AG08395 (cell line): Measurements from ENCODE around the gene NEURL1B.

Experiments used
- DNase-seq: peaks from one replicate; pipeline ENCODE4 v3.0.0; 2012; ENCODE audit warnings: mixed read lengths, low spot score

NEURL1B gene

DNA sequence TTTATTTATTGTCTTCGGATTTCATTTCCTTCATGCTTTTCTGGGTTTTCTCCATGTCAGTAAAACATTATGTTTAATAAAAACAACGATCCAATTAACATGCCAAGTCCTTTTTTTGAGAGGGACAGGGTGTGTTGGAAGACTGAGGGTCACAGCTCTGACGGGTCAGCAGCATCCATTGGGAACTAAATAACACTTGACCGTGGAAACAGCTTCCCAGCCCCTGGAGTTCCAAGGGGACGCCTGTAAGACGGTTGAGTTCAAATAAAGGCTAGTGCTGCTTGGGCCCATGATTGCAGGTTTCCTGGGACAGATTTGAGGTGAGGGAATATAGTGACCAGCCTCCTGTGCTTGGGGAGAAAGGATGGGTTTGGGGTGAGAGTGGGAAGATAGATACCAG, 30.4 kb upstream of the NEURL1B start:
- DNase-seq, result no peak

DNA sequence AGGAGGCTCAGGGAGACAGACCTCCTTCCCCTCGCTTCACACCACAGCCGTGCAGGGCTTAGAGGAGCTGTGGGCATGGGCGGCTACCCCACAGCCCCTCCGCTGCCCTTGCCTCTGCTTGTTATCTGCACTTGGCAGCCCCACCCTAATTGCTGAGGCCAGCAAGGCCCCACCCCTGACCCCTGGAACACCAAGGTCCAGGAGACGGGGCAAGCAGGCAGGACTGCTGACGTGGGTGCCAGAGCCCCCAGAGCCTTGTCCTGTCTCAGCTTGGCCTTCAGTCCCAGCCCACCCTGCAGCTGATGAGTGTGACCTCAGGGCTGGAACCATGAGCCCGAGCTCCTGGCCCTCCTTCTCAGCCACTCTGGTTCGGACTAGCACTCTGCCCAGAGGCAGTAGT, 29.1 kb upstream of the NEURL1B start:
- no peak for DNase-seq

DNA sequence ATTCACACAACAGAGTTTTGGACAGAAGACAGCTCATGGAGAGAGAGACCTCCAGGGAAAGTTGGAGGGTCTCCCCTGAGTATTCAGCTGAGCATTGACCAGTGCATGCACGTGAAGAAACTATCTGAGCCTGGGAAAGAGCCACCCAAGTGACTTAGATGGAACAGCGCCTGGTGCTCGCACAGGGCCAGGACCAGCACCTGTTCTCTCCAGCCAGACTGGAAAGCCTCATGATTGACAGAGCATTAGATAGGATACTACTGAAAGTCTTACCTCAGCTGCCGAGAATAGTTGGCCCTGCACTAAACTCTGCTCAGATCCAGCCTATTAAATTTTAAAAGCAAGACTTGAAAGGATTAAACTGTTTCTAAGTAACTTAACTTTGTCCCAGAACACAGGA, 28.3 kb upstream of the NEURL1B start:
- DNase-seq, result no peak

DNA sequence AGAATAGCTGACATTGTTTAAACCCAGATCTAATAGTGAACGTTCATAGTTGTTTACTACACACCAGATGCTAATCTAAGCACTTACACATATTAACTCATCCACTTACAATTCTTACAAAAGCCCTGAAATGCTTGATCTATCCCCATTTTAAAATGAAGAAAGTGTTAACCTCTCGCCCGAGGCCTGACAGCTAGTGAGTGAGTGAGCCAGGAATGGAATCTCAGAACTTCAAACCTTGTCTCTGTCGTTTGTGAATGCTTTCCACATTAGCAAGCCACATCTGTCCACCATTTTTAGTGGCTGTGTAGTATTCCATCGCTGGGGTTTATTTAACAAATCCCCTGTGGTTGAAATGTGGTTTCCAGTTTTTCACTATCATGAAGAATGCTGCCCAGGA, 24.9 kb upstream of the NEURL1B start:
- DNase-seq, result no peak

DNA sequence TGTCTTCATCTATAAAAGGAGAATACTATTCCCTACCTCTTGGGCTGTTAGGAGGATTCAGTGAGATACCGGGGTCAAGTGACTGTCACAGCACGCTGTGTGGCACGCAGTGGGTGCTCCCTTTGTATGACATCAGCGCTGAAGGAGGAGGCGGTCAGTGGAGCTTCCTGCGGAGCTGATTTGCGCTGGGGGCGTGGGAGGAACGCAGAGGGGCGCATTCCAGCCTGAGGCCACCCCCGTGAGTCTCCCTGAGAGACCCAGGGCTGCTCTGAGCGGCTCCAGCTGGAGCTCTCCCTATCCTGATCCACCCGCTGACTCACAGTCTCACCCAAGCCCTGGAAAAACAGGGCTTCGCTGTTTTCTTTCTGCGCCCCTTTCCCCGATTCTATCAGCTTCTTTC, 24.3 kb upstream of the NEURL1B start:
- no peak for DNase-seq

DNA sequence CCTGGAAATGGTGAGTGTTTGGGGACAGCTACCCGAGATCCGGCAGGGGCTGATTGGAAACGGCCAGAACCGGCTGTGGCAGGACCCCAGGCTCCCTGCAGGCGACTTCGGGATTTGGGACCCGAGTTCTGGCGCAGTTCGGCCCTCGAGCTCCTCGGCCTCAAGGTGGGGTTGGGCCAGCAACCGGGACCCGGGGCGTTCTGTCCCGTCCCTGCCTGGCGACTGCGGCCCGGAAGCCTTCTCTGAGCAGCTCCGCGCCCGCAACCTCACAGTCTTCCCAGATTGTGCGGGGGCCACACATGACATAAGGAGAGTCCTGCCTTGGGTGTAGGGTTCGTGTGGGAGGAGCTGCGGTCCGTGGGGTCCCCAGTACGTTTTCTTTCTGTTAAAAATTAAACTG, 23.2 kb upstream of the NEURL1B start:
- DNase-seq, result no peak

DNA sequence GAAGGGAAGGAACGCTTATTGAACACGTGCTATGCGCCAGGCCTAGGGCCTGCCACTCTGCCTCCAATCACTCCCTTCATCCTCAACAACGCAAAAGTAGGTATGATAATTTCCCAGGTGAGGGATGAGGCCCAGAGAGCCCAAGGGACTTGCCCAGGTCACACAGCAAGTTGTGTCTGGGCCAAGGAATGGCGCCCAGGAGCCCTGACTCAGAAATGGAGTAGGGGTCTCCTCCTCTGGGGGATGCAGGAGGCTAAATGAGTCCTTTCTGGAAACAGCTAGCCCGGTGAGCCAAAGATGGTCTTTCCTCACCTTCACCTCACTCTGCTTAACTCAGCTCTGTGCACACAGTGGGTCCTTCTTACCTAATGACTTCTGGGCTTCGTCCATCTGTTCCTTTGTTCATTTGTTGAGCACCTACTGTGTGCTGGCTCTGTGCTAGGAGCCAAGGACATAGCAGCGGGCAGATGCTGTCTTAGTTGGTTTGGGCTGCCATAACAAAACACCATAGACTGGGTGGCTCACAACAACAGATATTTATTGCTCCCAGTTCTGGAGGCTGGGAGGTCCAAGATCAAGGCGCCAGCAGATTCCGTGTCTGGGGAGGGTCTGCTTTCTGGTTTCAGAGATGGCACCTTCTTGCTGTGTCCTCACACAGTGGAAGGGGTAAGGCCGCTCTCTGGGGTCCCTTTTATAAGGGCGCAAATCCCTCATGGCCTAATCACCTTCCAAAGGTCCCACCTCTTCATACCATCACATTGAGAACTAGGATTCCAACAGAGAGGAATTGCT, 22.3 kb upstream of the NEURL1B start:
- no peak for DNase-seq

DNA sequence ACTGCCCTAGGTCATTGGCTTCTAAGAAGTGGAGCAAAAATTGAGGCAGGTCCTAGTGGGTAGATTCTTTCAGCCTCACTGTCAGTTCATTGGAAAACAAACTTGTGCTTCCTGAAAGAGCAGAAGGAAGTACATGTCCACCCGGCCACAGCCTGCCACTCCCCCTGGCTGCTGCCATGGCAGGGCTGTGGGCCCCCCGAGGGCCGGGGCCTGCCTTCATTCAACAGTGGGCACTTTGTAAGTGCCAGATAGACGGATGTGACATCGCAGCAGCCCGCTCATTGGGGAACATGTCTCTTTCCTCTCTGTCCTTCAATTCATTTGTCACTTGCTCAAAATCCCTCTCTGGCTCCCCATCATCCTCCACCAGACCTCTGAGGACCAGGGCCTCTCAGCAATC, 20.6 kb upstream of the NEURL1B start:
- DNase-seq, result no peak

DNA sequence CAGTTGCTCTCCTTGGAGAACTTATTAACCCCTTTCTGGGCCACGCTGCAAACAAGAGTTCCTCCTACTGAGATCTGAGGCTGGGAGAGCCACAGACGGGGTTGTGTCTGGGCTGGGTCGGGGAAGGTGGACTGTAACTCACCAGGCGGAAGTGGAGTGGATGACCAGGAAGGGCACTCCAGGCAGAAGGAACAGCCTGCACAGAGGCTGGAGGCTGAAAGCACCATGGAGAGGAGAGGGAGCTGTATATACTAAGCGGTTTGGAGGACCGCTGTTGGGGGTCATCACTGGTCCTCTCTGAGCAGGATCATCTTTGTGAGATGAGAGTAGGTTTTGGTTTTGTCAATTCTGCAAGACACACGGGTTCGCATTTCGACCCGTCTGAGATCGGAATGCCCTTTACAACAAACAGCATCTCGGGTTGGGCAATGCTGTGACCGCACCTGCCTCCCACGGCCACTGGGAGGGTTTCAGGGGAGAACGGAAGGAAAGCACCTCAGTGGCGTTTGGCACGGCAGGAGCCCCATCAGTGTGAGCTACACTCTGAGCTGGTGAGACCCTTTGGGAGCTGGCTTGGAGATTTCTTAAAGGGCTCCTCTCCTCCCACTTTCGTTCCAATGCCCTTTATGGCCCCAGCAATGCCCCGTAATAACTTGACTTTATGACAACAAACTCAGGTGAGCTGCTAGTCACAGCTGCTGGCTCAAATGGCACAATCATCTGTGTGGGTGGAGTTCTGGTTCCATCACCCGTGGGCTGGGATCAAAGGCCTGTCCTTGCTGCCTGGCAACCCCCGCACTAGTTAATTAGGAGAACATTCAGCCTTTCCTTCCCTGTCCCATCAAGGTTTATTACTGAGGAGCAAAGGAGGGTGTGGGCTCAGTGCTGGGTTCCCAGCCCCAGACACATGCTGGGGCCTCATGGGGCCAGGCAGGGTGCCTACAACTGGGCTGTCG, 18.7 kb upstream of the NEURL1B start:
- DNase-seq, result no peak

DNA sequence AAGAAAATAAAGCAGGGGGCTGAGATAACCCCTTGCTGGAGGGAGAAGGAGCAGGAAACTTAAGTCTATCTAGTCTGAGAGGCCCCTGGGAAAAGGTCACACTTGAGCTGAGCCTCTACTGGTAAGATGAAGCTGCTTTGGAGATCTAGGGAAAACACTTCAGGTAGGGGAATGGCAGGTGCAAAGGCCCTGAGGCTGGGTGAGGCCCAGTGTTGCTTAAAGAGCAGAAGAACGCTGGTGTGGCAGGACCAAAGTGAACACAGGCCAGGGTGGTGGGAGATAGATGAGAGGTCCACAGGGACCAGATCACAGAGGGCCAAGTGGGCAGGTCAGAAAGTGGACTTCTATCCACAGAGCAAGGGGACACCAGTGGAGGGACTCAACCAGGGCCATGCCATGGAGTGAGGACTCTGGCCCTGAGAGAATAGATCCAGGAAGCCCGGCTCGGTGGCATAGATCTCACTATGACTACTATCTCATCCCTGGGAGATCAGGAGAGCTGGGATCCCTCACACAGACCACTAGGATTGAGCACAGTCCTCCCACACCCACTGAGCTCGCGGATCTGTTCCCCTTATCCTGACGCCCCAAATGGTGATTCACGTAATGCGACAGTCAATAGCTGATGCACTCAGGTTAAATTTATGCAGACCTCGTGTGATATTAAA, 17.6 kb upstream of the NEURL1B start:
- DNase-seq, result no peak

DNA sequence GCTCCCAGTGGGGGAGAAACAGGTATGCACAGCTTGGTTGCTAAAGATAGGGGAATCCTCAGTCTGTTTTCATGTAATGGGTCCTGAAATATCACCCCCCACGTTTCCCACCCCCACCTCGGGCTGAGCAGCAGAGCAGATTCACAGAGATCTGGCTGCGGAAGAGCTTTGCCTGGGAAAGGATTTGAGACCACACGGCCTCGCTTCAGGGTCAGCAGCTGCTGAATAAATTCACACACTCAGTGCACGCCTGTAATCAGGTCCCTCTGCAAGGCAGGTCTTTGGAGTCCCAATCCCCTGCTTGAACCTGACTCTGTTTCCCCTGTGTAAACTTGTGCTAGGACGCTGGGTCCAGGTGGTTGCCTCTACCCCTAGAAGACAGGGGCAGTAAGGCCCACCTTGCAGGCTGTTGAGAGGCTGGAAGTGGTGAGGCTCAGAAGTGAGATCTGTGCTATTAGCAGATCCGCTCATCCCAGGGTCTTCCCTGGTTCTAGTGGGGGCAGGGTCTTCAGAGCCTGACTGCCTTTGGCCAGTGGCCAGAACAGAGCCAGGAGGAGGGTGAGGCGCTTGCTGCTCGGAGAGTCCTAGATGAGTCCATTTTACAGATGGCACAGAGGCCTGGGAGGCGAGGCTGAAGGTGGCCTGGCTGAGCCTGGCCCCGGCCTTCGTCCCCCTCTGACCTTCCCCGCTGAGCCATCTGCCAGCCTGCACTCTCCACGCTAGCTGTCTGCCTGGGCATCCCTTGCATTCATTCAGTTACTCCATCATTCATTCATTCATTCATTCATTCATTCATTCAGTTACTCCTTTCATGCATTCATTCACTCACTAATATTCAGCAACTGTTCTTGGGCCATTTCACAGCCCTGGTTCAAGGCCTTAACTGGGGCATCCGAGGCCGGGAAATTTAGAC, 16.7 kb upstream of the NEURL1B start:
- no peak for DNase-seq

DNA sequence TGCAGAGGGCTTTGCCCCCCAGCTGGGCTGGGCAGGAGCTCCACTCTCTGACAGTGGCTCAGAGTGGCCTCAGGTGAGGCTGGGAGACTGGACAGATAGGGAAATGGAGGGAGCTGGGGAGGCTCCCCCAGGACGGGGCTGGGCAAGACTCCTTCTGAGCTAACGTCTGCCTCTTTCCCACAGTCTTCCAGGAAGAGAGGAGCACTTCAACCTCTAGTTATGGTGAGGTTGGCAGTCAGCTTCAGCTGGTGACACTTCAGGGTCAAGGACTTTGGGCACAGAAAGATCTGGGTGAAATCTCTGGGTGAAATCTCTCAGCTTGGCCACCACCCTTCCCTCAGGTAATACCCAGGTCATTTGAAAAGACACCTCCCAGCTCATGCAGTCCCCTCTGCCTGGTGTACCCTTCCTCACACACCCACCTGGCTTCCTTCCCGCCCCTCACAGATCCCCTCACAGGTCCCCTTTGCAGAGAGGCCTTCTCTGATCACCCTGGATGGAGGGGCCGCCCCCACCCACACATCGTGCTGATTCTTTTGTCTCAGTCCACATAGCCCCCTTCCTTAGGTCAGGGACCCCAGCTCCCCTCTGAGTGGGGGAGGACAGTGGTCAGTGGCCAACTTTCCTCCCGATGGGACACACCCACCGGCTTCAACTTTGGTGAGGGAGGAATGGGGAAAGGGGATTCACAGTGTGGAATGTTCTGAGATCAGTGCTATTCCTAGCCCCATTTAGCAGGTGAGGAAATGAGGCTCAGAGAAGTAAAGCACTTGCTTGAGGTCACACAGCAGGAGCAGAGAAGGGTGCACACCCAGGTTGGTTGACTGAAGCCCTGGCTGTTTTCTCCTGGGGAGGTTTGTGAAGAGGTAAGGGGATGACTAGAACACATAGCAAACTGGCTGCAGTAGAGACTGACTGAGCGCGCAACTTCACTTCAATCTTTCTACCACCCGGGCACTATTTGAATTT, 15.8 kb upstream of the NEURL1B start:
- no peak for DNase-seq

DNA sequence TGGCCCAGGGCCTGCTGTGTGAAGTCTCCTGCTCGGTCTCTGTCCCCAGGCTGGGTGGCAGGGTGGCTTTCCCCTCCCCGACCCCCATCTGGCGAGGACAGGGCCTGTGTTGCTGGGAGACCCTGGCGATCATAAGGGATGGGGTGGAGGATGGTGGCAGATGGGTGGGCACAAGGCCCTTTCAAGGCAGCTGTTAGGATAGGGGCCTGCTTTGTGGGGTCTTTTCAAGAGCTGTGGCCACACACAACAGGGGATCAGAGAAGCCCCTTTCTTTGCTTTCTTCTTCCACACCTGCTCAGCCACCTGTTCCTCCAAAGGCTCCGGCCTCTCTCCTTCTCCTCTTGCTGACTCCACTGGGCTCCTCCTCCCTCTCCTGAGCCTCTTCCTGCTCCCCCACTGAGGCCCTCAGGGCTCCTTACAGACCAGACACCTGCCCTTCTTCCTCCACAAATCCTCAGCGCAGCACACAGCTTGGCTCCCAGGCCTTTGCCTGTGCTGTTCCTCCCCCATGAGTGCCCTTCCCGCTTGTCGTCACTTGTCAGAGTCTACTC, 15.0 kb upstream of the NEURL1B start:
- DNase-seq, result no peak

DNA sequence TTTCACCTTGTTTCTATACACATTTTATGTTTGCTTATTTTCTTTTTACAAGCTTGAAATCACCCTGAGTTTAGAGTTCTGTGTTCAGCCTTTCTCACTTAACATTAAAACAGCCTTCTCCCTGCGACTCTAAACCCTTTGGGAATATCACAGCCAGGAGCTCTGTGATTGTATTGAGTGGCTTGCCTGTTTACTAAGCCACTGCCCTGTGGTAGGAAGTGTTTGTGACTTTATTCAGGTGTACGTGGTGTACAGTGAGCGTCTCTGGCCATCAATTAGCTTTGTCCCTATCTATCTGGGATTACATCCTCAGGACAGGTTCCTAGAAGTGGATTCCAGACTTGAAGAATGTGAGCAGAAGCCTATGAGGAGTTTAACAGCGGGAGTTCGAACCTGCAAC, 11.0 kb upstream of the NEURL1B start:
- no peak for DNase-seq

DNA sequence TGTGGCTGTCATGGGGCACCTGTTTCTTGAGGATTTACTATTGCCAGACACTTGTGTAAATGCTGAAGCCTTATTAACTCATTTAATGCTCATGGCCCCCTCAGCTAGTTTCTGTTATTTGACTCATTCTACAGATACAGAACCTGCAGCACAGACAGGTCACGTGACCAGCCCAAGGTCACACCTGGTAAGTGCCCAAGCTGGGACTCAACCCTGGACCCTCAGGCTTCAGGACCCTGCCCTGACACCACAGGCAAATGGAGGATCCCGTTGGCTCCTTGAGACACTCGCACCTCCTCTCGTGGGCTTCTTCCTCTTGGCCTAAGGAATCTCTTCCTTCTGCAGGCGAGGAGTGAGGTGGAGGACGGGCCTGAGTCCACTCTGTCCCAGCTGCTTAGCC, 10.6 kb upstream of the NEURL1B start:
- no peak for DNase-seq

DNA sequence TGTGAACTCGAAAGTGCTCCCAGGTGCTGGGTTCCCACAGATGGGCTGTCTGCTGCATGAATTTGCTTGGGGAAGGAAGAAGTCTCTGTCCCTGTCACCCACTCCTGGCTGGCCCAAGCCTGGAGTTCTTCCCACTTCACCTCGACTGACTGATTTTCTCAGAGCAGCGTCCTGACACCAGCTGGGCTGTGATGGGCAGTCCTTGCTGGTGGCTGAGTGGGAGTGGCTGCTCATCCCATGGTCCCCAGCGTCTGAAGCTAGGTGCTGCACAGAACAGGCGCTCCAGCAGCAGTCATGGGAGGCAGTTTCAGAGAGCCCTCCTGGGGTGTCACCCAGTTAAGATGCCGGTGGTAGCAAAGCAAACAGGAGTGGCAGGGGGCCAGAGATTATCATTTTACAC, 10.1 kb upstream of the NEURL1B start:
- no peak for DNase-seq

DNA sequence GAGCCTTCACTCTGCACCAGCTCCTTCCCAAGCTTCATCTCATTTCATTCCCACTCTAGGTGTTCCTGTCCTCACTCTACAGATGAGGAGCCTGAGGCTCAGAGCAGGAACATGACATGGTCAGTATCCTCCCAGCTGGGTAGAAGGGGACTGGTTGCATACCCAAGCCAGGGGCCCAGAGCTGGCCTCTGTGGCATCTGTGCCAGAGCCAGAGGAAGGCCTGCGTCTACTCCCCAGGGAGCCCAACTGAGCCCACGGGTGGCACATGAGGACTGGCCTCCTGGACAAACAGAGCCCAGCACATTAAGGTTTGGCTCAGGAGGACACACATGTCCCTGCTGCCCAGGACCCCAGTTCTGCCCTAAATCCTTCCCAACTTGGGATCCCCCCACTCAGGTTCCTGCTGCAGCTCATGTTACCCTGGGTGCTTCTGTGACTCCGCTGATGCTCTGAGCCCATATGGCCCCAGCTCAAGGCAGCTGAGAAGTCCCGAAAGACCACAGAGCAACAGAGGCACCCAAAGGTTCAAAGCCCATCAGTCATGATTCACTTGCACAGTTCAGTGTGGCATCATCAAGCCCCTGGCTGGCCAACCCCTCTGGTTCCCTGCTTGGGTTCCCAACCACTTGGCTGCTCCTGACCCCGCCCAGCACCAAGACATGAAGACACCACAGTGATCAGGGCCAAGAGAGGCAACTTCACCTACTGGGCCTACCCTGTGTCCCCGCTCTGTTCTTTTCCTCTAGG, 8.5 kb upstream of the NEURL1B start:
- DNase-seq, result no peak

DNA sequence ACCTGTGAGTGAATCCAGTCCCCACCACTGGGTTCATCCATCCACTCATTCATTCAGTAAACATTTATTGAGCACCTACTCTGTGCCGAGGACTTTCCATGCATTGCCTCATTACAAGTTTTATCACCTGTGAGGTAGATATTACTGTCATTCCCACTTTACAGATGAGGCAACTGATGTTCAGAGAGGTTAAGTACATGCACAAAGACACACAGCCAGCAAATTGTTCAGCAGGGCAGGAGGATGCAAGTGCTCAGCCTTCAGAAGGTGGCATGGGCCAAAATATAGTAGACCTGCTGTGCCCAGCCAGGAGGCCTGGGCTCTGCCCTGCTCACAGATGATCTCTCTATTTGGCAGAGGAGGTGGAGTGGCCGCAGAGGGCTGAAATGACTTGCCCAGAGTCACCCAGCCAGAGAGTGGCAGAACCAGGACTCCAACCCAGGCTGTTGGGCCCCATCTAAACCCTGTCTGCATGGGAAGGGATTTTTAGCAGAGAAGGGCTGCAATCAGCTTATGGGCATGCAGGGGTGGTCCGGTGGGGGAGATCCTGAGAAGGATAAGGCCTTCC, 7.6 kb upstream of the NEURL1B start:
- DNase-seq, result no peak
